T-helper 22 cell (primary cell): ENCODE data around the gene NECAB3.

Source experiments
- DNase-seq: peaks from one replicate; pipeline ENCODE4 v3.0.0-alpha.2; 2020; ENCODE audit warnings: low read depth

The NECAB3 gene

DNA sequence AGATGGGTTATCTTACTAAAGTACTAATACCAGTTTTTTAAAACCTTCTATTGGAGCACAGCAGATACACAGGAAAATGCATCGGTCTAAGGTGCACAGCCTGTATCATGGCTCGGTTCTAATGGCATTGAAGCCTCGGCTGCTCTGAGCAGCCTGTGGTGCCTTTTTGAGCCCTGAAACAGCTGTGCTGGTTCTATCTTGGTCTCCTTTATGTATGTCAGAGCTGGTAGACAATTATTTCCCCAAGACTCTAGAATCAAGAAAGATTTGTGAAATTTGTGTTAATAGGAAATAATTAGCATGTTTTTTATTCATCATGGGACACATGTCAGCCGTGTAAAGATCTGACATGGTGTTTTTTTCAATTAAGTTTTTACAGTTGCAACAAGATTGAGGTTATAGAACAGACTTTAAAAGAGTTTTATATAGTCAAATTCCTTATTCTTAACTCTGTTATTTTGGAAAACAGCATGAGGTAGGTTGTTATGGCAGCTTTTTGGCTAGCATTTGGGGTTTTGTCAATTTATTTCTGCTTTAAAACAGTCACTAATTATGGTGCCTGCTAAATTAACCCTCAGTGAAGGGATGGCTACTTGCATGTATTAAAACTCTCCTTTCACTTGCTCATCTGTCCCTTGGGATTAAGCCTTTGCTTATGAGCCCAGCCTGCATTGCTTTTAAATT lies 52.4 kb downstream of the NECAB3 start:
- no peak for DNase-seq

DNA sequence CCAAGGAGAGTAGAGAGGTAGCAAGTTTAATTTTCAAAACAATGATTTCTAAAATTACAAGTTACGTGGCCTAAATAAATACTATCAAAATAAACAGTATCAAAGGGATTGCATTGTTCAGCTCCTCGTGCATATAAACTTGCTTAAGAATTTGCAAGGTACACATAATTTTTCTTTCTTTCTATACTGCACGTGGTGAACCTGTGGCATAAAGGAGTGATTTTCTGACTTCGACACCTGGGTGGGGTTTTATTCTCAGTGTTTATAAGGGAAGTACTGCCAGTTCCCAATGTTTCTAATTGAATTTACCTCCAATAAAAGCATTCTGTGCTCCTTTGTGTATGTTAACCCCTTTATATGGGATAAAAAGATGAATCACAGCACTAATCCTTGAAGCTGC lies 62.2 kb downstream of the NECAB3 start:
- no peak for DNase-seq

DNA sequence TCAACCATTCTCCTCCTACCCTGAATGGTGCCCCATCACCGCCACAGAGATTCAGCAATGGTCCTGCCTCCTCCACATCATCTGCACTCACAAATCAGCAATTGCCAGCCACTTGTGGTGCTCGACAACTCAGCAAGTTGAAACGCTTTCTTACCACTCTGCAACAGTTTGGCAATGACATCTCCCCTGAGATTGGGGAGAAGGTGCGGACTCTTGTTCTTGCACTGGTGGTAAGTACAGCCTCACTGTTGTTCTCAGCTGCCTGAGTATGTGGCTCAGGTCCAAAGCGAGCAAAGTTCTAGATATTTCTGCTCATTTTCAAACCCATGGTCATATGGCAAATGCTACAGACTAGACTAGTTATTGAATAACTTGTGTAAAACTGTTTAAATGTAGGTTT lies 63.1 kb downstream of the NECAB3 start:
- no peak for DNase-seq

DNA sequence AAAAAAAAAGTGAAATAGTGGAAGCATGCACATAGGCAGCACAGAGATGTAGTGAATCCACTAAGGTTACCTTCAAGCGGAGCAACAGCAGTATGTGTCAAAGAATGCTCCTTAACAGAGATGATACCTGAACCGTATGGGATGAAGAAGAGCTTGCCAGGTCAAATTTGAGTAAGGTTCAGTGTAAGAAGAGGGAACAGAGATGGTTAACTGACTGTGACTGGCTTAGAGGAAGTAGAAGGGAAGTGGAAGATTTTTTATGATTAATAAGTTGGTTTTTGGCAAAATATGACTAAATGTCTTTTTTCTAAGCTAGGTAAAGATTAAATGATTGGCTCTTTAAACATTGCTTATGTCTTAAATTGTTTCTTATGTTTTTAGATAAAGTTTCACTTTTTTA lies 64.7 kb downstream of the NECAB3 start:
- no peak for DNase-seq
